B cell (primary cell): ENCODE results near the gene MLLT10. TPM values are rescaled to one million over a fixed set of nuclear protein-coding genes. Genes with fewer than 3 reads are reported as not detected.

Source experiments
- ATAC-seq: fragments of 200-7000 bp; cut with Tn5 transposase; one replicate; pipeline ENCODE4 v1.10.0; 2021; ENCODE audit warnings: low read depth, mild to moderate bottlenecking, moderate number of reproducible peaks, moderate library complexity
- CTCF ChIA-PET: fragments of 350-600 bp; sonication (Branson Sonifier 250); formaldehyde crosslinking; loops from one replicate; lab custom pipeline; 2021; ENCODE audit warnings: antibody characterized with exemption, inconsistent platforms; lab: Charles Lee
- POLR2A ChIA-PET: fragments of 350-600 bp; sonication (Branson Sonifier 250); formaldehyde crosslinking; loops from one replicate; lab custom pipeline; 2021; ENCODE audit warnings: antibody characterized with exemption; lab: Charles Lee
- DNase-seq: peaks from one replicate; pipeline ENCODE4 v3.0.0; 2013
- H2AFZ ChIP-seq: 2 replicates; pipeline ENCODE4 v1.6.1; 2012; ENCODE audit warnings: mild to moderate bottlenecking, low read depth, low read length; ENCODE audit not compliant: insufficient read depth, poor library complexity, severe bottlenecking
- H3K27ac ChIP-seq, 2 donors: 1 replicate in 1 of 2; 2 replicates in 1 of 2; pipeline ENCODE4 v1.5.1; 2012 to 2013; ENCODE audit warnings: low read length in 2 of 2, mild to moderate bottlenecking in 2 of 2, moderate library complexity in 1 of 2
- H3K27me3 ChIP-seq, 4 experiments: fragments of 200-600 bp in 1 of 4; sonication (generic) in 1 of 4; replicated peaks in 1 of 4; 1 replicate in 2 of 4; 2 replicates in 2 of 4; pipeline versions ENCODE4 v1.6.1 to v1.7.0; 2013 to 2016; ENCODE audit warnings: low read length in 3 of 4, mild to moderate bottlenecking in 2 of 4, mixed read lengths in 1 of 4, moderate library complexity in 1 of 4; ENCODE audit not compliant: insufficient read depth in 4 of 4, control insufficient read depth in 3 of 4; ENCODE audit errors: control extremely low read depth in 1 of 4
- H3K36me3 ChIP-seq, 2 experiments: replicated peaks in 1 of 2; 1 replicate in 1 of 2; 2 replicates in 1 of 2; pipeline versions ENCODE4 v1.6.1 to v1.7.1; 2013; ENCODE audit warnings: low read length in 1 of 2; ENCODE audit not compliant: insufficient read depth in 2 of 2, control insufficient read depth in 1 of 2; ENCODE audit errors: control extremely low read depth in 1 of 2, extremely low read depth in 1 of 2
- H3K4me1 ChIP-seq, 2 donors: fragments of 200-600 bp in 1 of 2; sonication (generic) in 1 of 2; 1 replicate in 1 of 2; 2 replicates in 1 of 2; pipeline versions ENCODE4 v1.5.1 to v1.6.1; 2013 to 2017; ENCODE audit warnings: low read length in 2 of 2; ENCODE audit not compliant: control insufficient read depth in 2 of 2, insufficient read depth in 2 of 2
- H3K4me2 ChIP-seq: replicated peaks from 2 replicates; pipeline ENCODE3; 2012; ENCODE audit warnings: mild to moderate bottlenecking, low read depth, low read length; ENCODE audit not compliant: poor library complexity, severe bottlenecking
- H3K4me3 ChIP-seq, 5 experiments: fragments of 200-600 bp in 1 of 5; sonication (generic) in 1 of 5; 1 replicate in 3 of 5; 2 replicates in 2 of 5; pipeline versions ENCODE4 v1.5.1 to v1.7.0; 2011 to 2016; ENCODE audit warnings: low read length in 4 of 5, mild to moderate bottlenecking in 4 of 5, low read depth in 2 of 5, control low read depth in 1 of 5, moderate library complexity in 1 of 5; ENCODE audit not compliant: insufficient read depth in 1 of 5; ENCODE audit errors: control extremely low read depth in 1 of 5, extremely low read depth in 1 of 5
- H3K79me2 ChIP-seq: fragments of 200-600 bp; sonication (generic); one replicate; pipeline ENCODE4 v1.6.0; 2016; ENCODE audit warnings: low read length; ENCODE audit not compliant: control insufficient read depth, insufficient read depth
- H3K9ac ChIP-seq: fragments of 200-600 bp; sonication (generic); 2 replicates; pipeline ENCODE4 v1.6.1; 2017; ENCODE audit warnings: mild to moderate bottlenecking, low read length, moderate library complexity
- H3K9me3 ChIP-seq, 3 donors: one replicate each; pipeline versions ENCODE4 v1.6.1 to v1.7.1; 2013; ENCODE audit warnings: low read length in 2 of 3; ENCODE audit not compliant: control insufficient read depth in 2 of 3, insufficient read depth in 1 of 3; ENCODE audit errors: control extremely low read depth in 1 of 3
- H4K20me1 ChIP-seq: 2 replicates; pipeline ENCODE4 v1.6.0; 2012; ENCODE audit warnings: mild to moderate bottlenecking, low read length; ENCODE audit not compliant: insufficient read depth, control insufficient read depth, poor library complexity, severe bottlenecking
- H3K27ac Mint-ChIP-seq: one replicate; pipeline ENCODE4 v1.8.0; 2021; ENCODE audit warnings: mixed read lengths
- H3K27me3 Mint-ChIP-seq: one replicate; pipeline ENCODE4 v1.8.0; 2021; ENCODE audit warnings: mixed read lengths
- H3K4me1 Mint-ChIP-seq: one replicate; pipeline ENCODE4 v1.8.0; 2021; ENCODE audit warnings: mixed read lengths
- H3K4me3 Mint-ChIP-seq: one replicate; pipeline ENCODE4 v1.8.0; 2021; ENCODE audit warnings: mixed read lengths
- H3K9me3 Mint-ChIP-seq: one replicate; pipeline ENCODE4 v1.8.0; 2022; ENCODE audit warnings: mixed read lengths; ENCODE audit not compliant: insufficient read depth
- CTCF ChIP-seq: fragments of 200-600 bp; IDR thresholded peaks from one replicate; pipeline ENCODE4 v1.8.0; 2022; ENCODE audit warnings: antibody characterized with exemption, mild to moderate bottlenecking
- EZH2 ChIP-seq: IDR thresholded peaks from 2 replicates; pipeline ENCODE4 v1.6.1; 2012; ENCODE audit warnings: borderline replicate concordance, low read depth, mild to moderate bottlenecking, moderate library complexity, low read length; ENCODE audit not compliant: insufficient read depth, poor library complexity, severe bottlenecking
- WGBS: methylation state at CpG from one replicate; pipeline ENCODE4 v1.1.5; 2013; ENCODE audit warnings: missing lambda C conversion rate; ENCODE audit not compliant: insufficient coverage; 5-methylcytosine and 5-hydroxymethylcytosine counted together
- intact Hi-C: fragments of 100-400 bp; cut with micrococcal nuclease; formaldehyde crosslinking; loops from one replicate; pipeline ENCODE4 v1.10.0; 2022
- polyA plus RNA-seq: library from polyadenylated mRNA; depleted of rRNA; stranded (reverse); fragments of >200 nt; gene quantifications from 2 replicates; pipeline ENCODE4 v1.2.3, GENCODE V29; 2012
- total RNA-seq, 2 donors: library from RNA; stranded (reverse); fragments of 120-200 nt in 1 of 2; gene quantifications; 1 replicate in 1 of 2; 2 replicates in 1 of 2; pipeline versions ENCODE4 v1.2.3 to v1.2.4, GENCODE V29; 2013 to 2022

Gene MLLT10
- total and polyA plus RNA-seq, 2 donors (not counting 1 experiment from before 2014, with no cell fraction given): 21.7 to 70.5 TPM

GRCh38 chr10:21607907-21608306 lies 73.9 kb downstream of the MLLT10 start:
- Mint-ChIP-seq H3K4me3 (no peak overlapping the region), H3K4me1 (peaks cover 14% of the 10 kb centered on the region), H3K9me3 (no peaks in the 10 kb centered on the region), H3K27ac (no peak overlapping the region), H3K27me3 (no peaks in the 10 kb centered on the region)
- Histone ChIP-seq H3K9me3 (peaks cover 0 to 2% (median 0%) of the 10 kb centered on the region in 3 donors), H3K27me3 (no peaks in the 10 kb centered on the region), H2AFZ (no peak overlapping the region), H3K4me1 (peaks cover 0 to 5% of the 10 kb centered on the region in 2 donors), H3K27ac (no peak overlapping the region), H3K36me3 (peaks cover 4 to 13% of the 10 kb centered on the region in 2 experiments), H3K9ac (no peak overlapping the region), H3K79me2 (peaks cover 24% of the 10 kb centered on the region), H4K20me1 (peaks cover 7% of the 10 kb centered on the region), H3K4me2 (no peak overlapping the region), H3K4me3 (no peak overlapping the region)
- no CpG with 5 or more reads among the region's 2 CpGs for WGBS
- ChIA-PET CTCF (interaction anchor here (0.6 to 0.7 kb wide), 2 partner anchors 70 to 492 kb away, joined by 3 to 4 read pairs; no protein-coding TSS in a partner anchor), POLR2A (no interaction called here)
- DNase-seq (no peak), ATAC-seq (no peak)
- TF ChIP-seq CTCF (no peak), EZH2 (no peak)
- intact Hi-C loops: no loop called here

- ATAC-seq (no peak), DNase-seq (no peak)
- Histone ChIP-seq H3K4me3 (no peak overlapping the region), H3K9ac (no peak overlapping the region), H3K27ac (no peak overlapping the region), H3K79me2 (peaks cover 11% of the 10 kb centered on the region), H2AFZ (no peak overlapping the region), H3K4me2 (no peak overlapping the region), H3K9me3 (no peaks in the 10 kb centered on the region), H3K36me3 (peaks cover 4 to 8% of the 10 kb centered on the region in 2 experiments), H4K20me1 (no peaks in the 10 kb centered on the region), H3K4me1 (no peaks in the 10 kb centered on the region), H3K27me3 (no peaks in the 10 kb centered on the region)
- ChIA-PET POLR2A (no interaction called here), CTCF (no interaction called here)
- Mint-ChIP-seq H3K4me1 (peaks cover 5% of the 10 kb centered on the region), H3K9me3 (no peaks in the 10 kb centered on the region), H3K27ac (no peak overlapping the region), H3K27me3 (no peaks in the 10 kb centered on the region), H3K4me3 (no peak overlapping the region)
- intact Hi-C loops: no loop called here
- WGBS: no CpG with 5 or more reads among the region's 3 CpGs
- TF ChIP-seq CTCF (no peak), EZH2 (no peak)
Observed at GRCh38 chr10:21614000-21614399, 80.0 kb downstream of the MLLT10 start.
